Measurements from ENCODE around the gene CYP26C1.
"Not testable (repeated sequence)": the region's sequence is repeated elsewhere in the genome, so short reads cannot be mapped to it uniquely, and the experiment has no call there.

CYP26C1 gene

GRCh38 chr10:93076871-93077270, 16.3 kb downstream of the CYP26C1 start:
- DNase-seq (ENCODE audit: low spot score) = no peak

GRCh38 chr10:93077860-93078337, 17.3 kb downstream of the CYP26C1 start:
- no peak for DNase-seq (ENCODE audit: low spot score)

GRCh38 chr10:93079663-93080349, 19.2 kb downstream of the CYP26C1 start:
- DNase-seq (ENCODE audit: low spot score) = no peak

GRCh38 chr10:93080350-93081046, 19.9 kb downstream of the CYP26C1 start:
- DNase-seq (ENCODE audit: low spot score) = peak; percentile 31

GRCh38 chr10:93081318-93081717, 20.7 kb downstream of the CYP26C1 start:
- DNase-seq (ENCODE audit: low spot score) = no peak

GRCh38 chr10:93081834-93082233, 21.2 kb downstream of the CYP26C1 start:
- no peak for DNase-seq (ENCODE audit: low spot score)

GRCh38 chr10:93083743-93084539, 23.3 kb downstream of the CYP26C1 start:
- no peak for DNase-seq (ENCODE audit: low spot score)

- no peak for DNase-seq (ENCODE audit: low spot score)
Measured at GRCh38 chr10:93085272-93085859, 24.8 kb downstream of the CYP26C1 start.

GRCh38 chr10:93086289-93086688, 25.7 kb downstream of the CYP26C1 start:
- DNase-seq (ENCODE audit: low spot score) = no peak

GRCh38 chr10:93087846-93088245, 27.2 kb downstream of the CYP26C1 start:
- DNase-seq (ENCODE audit: low spot score) = no peak

- DNase-seq (ENCODE audit: low spot score) = no peak
Measured at GRCh38 chr10:93088466-93088865, 27.9 kb downstream of the CYP26C1 start.

- DNase-seq (ENCODE audit: low spot score) = no peak
Measured at GRCh38 chr10:93090619-93091018, 30.0 kb downstream of the CYP26C1 start.

GRCh38 chr10:93091960-93092359, 31.4 kb downstream of the CYP26C1 start:
- no peak for DNase-seq (ENCODE audit: low spot score)

- DNase-seq (ENCODE audit: low spot score) = no peak
Measured at GRCh38 chr10:93095225-93095624, 34.6 kb downstream of the CYP26C1 start.

- DNase-seq (ENCODE audit: low spot score) = no peak
Measured at GRCh38 chr10:93096901-93097300, 36.3 kb downstream of the CYP26C1 start.

- no peak for DNase-seq (ENCODE audit: low spot score)
Measured at GRCh38 chr10:93097386-93097785, 36.8 kb downstream of the CYP26C1 start.

- DNase-seq (ENCODE audit: low spot score) = no peak
Measured at GRCh38 chr10:93098816-93099215, 38.2 kb downstream of the CYP26C1 start.

- DNase-seq (ENCODE audit: low spot score) = no peak
Measured at GRCh38 chr10:93099670-93100069, 39.1 kb downstream of the CYP26C1 start.

- DNase-seq (ENCODE audit: low spot score) = not testable (repeated sequence)
Measured at GRCh38 chr10:93101148-93101547, 40.5 kb downstream of the CYP26C1 start.

- DNase-seq (ENCODE audit: low spot score) = no peak
Measured at GRCh38 chr10:93103953-93104352, 43.4 kb downstream of the CYP26C1 start.

- DNase-seq (ENCODE audit: low spot score) = no peak
Measured at GRCh38 chr10:93106631-93107072, 46.1 kb downstream of the CYP26C1 start.

GRCh38 chr10:93110472-93111146, 50.0 kb downstream of the CYP26C1 start:
- DNase-seq (ENCODE audit: low spot score) = no peak

Data from cerebellar cortex (tissue), 1 donor.